DLD1 (cell line): Measurements from ENCODE around the gene DCXR.

Experiments
- in situ Hi-C: cut with HindIII; loops from 2 replicates; pipeline ENCODE4 v1.10.0; 2017; ENCODE audit warnings: low sequenced_read_pairs

Gene DCXR

DNA sequence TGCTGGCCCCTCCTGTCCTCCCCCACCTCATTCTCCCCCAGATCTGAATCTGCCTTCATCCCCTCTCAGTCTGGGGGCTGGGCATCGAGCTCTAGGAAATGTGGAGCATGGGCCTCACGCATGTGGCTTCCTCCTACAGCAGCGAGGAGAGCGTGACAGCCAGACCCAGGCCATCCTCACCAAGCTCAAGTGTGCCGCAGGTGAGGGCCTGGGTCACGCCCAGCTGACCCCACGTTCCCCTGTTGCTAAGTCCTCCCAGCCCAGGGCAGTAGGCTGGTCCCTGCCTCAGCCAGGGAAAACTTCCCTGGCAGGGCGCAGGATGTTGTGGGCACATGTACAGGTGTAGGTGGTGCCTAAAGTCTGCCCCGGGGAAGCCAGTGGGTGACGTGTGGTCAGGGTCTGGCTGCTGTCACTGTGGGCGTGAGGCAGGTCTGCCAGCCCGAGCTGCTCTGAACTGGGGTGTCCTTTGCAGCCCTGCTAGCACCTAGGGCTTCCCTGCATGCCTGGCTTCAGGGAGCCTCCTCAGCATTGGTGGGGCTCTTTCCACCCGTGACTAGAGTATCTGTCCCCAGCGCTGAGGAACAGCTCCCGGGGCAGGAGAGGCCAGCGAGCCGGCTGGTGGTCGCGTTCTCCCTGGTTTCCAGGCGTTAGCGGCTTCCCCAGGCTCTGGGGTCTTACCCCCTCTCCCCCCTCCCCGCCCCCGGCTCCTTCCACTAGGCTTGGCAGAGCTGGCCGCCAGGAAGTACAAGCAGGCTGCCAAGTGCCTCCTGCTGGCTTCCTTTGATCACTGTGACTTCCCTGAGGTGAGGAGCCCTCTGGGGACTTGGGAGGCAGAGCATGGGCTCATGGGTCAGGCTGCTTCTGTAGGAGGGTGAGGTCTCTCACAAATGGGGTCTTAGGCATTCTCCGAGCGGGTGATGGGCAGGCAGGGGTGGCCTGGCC, 17.8 kb upstream of the DCXR start:
- in situ Hi-C loops = no loop called here

- in situ Hi-C loops = no loop called here
Measured at GRCh38 chr17:82054351-82055022, 17.0 kb upstream of the DCXR start.

- in situ Hi-C loops = no loop called here
Measured at GRCh38 chr17:82053556-82054263, 16.2 kb upstream of the DCXR start.

GRCh38 chr17:82053130-82053529, 15.6 kb upstream of the DCXR start:
- in situ Hi-C loops = no loop called here

GRCh38 chr17:82052638-82053059, 15.2 kb upstream of the DCXR start:
- in situ Hi-C loops = no loop called here

DNA sequence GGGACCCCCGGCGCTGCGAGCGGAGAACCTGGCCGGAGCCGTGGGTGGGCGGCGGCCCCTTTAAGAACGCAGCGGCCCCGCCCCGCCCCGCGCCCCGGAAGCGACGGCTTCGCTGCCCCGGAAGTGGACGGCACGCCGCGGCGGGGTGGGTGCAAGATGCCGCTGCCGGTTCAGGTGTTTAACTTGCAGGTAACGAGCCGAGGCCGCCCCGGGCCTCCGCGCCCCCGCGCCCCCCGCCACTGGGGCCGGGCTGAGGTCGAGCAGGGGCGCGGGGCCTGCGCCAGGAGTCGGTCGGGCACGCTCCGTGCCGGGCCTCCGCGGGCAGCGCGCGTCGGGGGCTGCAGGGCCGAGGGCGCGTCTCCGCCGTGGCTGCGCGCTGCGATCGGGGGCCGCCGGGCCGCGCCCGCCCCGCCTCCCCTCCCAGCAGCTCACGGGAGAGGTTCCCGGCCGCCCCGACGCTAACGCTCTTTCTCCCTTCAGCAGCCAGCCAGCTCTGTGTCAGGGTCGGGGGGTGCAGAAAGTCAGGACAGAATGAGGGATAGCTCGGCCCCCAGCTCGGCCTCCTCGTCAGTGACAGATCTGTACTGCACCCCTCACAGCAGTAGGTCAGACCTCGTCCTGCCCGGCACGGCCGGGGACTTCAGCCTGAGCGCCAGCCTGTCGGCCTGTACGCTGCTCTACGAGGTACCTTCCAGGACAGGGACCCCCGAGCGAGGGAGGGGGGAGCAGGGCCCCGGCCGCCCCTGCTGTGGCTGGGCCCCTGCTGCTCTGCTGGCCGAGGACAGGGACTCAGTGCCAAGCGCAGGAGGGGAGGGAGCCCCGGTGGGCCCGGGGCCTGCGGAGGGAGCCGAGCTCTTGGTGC, 14.5 kb upstream of the DCXR start, which contains the start of the genes GPS1 and RFNG:
Gene GPS1 (plus strand): TSS at position 123 of the 862 bp plus-strand sequence. CDS start 34 bp downstream, at position 157.
Gene RFNG (minus strand): TSS at position 36 of the 862 bp plus-strand sequence. CDS start 45 bp downstream, outside the sequence.
- in situ Hi-C loops = no loop called here

DNA sequence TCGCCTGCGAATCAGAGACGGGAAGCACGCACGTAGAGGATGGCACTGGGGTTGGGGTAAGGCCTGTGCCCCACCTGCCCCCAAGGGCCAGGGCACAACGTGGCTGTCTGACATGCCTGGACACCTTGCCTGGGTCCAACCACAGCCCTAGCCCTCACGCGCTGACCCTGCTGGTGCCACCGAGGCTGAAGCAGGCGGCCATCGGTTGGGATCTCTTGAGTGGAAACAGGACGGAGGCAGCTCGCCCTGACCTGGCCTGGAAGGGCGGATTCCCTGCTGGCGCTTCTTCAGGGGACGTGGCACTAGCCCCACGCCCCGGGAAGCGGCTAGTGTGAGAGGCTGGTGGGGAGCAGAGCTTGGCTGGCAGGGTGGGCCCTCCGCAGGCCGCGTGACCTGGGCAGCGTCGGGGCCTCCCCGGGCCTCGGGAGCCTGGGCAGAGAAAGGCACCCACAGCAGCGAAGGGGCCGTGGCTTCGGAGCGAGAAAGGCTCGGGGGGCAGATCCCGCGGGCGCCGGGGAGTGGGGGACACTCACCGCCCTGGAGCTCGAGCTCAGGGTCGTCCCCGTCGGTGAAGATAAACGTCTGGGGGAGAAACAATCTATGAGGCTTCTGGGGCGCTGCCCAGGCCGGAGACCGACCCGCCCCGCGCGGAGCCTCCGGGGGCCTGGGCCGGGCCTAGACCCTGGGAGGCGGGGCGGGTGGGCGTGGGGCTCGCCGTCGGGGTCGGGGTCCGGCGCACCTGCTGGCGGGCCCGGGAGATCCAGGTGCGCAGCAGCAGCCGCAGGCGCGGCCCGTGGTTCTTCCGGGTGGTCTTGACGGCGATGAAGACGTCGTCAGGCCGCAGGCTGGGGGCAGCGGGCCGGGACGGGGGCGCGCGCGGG, 13.5 kb upstream of the DCXR start:
- in situ Hi-C loops = no loop called here

GRCh38 chr17:82050152-82050760, 12.8 kb upstream of the DCXR start:
- in situ Hi-C loops = no loop called here

DNA sequence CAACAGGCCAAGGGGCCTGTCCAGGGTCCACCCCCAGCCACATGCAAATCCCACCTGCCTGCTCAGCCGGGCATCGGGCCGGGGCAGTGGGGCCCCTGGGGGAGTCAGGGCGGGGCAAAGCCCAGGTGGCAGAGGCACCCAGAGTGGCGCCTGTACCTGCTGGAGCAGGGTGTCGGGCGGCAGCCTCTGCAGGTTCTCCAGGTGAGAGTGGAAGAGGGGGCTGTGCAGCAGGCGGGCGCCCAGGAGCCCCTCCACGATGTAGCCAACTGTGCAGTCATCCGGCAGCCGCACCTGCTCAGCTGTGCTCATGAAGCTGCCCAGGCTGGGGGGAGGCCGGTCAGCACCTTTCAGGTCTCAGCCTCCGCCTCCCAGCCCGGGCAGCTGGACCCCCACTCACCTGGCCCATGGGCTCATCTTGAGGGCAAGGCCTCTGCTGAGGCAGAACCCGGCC, 12.0 kb upstream of the DCXR start:
- in situ Hi-C loops = no loop called here

DNA sequence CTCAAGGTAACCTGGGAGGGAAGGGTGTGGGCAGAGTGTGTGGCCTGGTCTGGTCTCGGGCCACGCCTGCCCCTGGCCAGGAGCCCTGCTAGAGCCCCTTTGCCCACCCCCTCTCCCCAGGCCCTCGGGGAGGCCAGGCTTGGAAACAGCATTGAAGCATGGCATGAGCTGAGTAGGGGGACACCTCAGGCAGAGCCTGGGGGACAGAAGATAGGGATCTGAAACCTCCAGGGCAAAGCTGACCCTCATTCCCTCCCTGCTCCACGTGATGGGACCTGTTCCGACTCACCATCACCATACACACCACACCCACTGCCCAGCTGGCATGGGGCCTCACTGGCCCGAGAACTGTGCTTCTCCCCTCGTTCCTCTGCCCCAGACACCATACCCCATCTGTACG, 11.6 kb upstream of the DCXR start:
- in situ Hi-C loops = no loop called here

- in situ Hi-C loops = no loop called here
Measured at GRCh38 chr17:82048571-82048971, 11.1 kb upstream of the DCXR start.

GRCh38 chr17:82047914-82048570, 10.5 kb upstream of the DCXR start:
- in situ Hi-C loops = no loop called here

DNA sequence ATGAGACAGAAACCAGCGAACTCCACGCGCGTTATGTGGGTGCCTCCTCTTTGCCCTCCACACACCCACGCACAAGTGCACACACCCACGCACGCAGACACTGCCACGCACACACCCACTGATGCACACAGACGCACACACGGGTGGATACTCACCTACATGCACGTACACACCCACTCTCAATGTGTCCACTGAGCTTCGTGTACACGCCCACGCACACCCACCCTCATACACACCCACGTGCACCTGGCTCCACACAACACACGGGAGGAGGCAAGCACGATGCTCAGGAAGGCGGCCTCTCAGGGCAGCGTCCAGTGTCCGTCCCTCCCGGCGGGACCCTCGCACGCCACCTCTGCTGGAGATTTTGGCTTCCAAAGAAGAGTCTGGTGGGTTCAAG, 9.9 kb upstream of the DCXR start:
- in situ Hi-C loops = no loop called here

GRCh38 chr17:82046903-82047302, 9.4 kb upstream of the DCXR start:
- in situ Hi-C loops = no loop called here

DNA sequence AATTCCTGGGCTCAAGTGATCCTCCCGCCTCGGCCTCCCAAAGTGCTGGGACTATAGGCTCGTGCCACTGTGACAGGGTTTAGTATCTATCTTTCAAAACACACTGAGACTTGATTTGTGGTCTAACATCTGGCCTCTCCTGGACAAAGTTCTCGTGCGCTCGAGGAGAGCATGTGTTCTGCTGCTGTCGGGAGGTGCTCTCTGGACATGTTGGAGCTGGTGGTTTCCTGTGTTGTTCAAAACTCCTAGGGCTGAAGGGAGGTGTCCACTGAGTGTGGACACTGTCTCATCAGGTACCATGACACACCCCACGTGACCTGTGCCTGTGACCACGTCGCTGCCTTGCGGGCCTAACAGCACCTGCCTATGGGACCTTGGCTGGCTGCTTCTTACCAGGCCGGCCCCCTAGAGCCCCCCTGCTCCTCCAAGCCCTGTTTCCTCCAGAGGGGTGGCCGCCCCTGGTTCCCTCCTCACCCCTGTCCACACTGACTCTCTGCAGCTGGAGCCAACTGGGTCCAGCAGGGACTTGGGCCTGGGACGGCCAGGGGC, 8.5 kb upstream of the DCXR start:
- in situ Hi-C loops = no loop called here

- in situ Hi-C loops = no loop called here
Measured at GRCh38 chr17:82043507-82043906, 6.0 kb upstream of the DCXR start.

GRCh38 chr17:82042649-82043048, 5.2 kb upstream of the DCXR start:
- in situ Hi-C loops = no loop called here
